HEK293T (cell line): ENCODE results near the gene CHST11.
"Not testable (repeated sequence)": the region's sequence is repeated elsewhere in the genome, so short reads cannot be mapped to it uniquely, and the experiment has no call there.

Experiments
- ARNT ChIP-seq: fragments of 450-650 bp; IDR thresholded peaks from 2 replicates; pipeline ENCODE4 v1.6.1; 2017; ENCODE audit warnings: mild to moderate bottlenecking
- BHLHE40 ChIP-seq: fragments of 450-650 bp; IDR thresholded peaks from 2 replicates; pipeline ENCODE4 v1.6.1; 2016; ENCODE audit warnings: mild to moderate bottlenecking, moderate library complexity, borderline replicate concordance
- ELF4 ChIP-seq: fragments of 450-650 bp; IDR thresholded peaks from 2 replicates; pipeline ENCODE4 v1.6.1; 2017; ENCODE audit warnings: antibody characterized with exemption
- FOXA1 ChIP-seq: fragments of 450-650 bp; IDR thresholded peaks from 2 replicates; pipeline ENCODE4 v1.6.1; 2016; ENCODE audit warnings: mild to moderate bottlenecking
- FOXM1 ChIP-seq: fragments of 450-650 bp; IDR thresholded peaks from 2 replicates; pipeline ENCODE4 v1.6.1; 2017; ENCODE audit warnings: mild to moderate bottlenecking, borderline replicate concordance
- LEF1 ChIP-seq: fragments of 450-650 bp; IDR thresholded peaks from 2 replicates; pipeline ENCODE4 v1.6.1; 2017; ENCODE audit warnings: mild to moderate bottlenecking, borderline replicate concordance
- SP1 ChIP-seq: fragments of 450-650 bp; IDR thresholded peaks from 2 replicates; pipeline ENCODE4 v1.6.1; 2017
- SUZ12 ChIP-seq: fragments of 450-650 bp; IDR thresholded peaks from 2 replicates; pipeline ENCODE4 v1.6.1; 2016; ENCODE audit warnings: mild to moderate bottlenecking

DNA sequence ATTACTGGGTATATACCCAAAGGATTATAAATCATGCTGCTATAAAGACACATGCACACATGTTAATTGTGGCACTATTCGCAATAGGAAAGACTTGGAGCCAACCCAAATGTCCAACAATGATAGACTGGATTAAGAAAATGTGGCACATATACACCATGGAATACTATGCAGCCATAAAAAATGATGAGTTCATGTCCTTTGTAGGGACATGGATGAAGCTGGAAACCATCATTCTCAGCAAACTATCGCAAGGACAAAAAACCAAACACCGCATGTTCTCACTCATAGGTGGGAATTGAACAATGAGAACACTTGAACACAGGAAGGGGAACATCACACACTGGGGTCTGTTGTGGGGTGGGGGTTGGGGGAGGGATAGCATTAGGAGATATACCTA is 117.6 kb downstream of the CHST11 start:
- TF ChIP-seq ARNT, LEF1, SP1, ELF4, FOXA1, FOXM1, BHLHE40, SUZ12: not testable (repeated sequence)
